HEK293 (cell line): ENCODE results near the gene CD74.

Experiments used
- CTCF ChIA-PET: fragments of 350-600 bp; formaldehyde crosslinking; extraction: SDS; loops from one replicate; lab custom pipeline; 2021; ENCODE audit warnings: antibody characterized with exemption; lab: Yijun Ruan, JAX
- POLR2A ChIA-PET: fragments of 300-600 bp; formaldehyde crosslinking; extraction: SDS; loops from one replicate; lab custom pipeline; 2020; ENCODE audit warnings: antibody characterized with exemption, inconsistent platforms; lab: Yijun Ruan, JAX
- H3K27ac ChIP-seq: fragments of 200-500 bp; sonication (Bioruptor generic); 2 replicates; pipeline ENCODE4 v1.5.1; 2014; ENCODE audit warnings: low read depth, low read length, control low read depth, inconsistent platforms; ENCODE audit errors: extremely low read depth
- H3K36me3 ChIP-seq, 2 experiments: fragments of 200-500 bp in 1 of 2; sonication (Bioruptor generic) in 1 of 2; 1 replicate in 1 of 2; 2 replicates in 1 of 2; pipeline ENCODE4 v1.5.1; 2014 to 2017; ENCODE audit warnings: inconsistent platforms in 2 of 2, low read length in 2 of 2; ENCODE audit not compliant: control insufficient read depth in 2 of 2, insufficient read depth in 1 of 2
- H3K4me1 ChIP-seq: fragments of 200-500 bp; sonication (Bioruptor generic); 2 replicates; pipeline ENCODE4 v1.5.1; 2014; ENCODE audit warnings: mild to moderate bottlenecking, low read length, inconsistent platforms; ENCODE audit not compliant: control insufficient read depth, insufficient read depth
- H3K4me3 ChIP-seq: 2 replicates; pipeline ENCODE4 v1.5.1; 2011; ENCODE audit warnings: low read depth, mild to moderate bottlenecking, control low read depth, low read length, moderate library complexity
- H3K9me3 ChIP-seq: fragments of 200-500 bp; sonication (Bioruptor generic); 2 replicates; pipeline ENCODE4 v1.5.1; 2014; ENCODE audit warnings: low read depth, low read length, inconsistent platforms; ENCODE audit not compliant: control insufficient read depth, insufficient read depth
- FEZF1 ChIP-seq: fragments of 450-650 bp; formaldehyde crosslinking; IDR thresholded peaks from 2 replicates; pipeline ENCODE4 v1.5.1; 2016; ENCODE audit warnings: missing biosample characterization, missing genetic modification characterization
- GFI1B ChIP-seq: fragments of 450-650 bp; formaldehyde crosslinking; IDR thresholded peaks from 2 replicates; pipeline ENCODE4 v1.5.1; 2016; ENCODE audit warnings: missing biosample characterization, missing genetic modification characterization
- KLF1 ChIP-seq: fragments of 450-650 bp; formaldehyde crosslinking; IDR thresholded peaks from 2 replicates; pipeline ENCODE4 v1.5.1; 2016; ENCODE audit warnings: missing biosample characterization, missing genetic modification characterization
- MYNN ChIP-seq: fragments of 450-650 bp; formaldehyde crosslinking; IDR thresholded peaks from 2 replicates; pipeline ENCODE4 v1.5.1; 2016; ENCODE audit warnings: missing biosample characterization, missing genetic modification characterization, borderline replicate concordance
- MZF1 ChIP-seq: fragments of 450-650 bp; formaldehyde crosslinking; IDR thresholded peaks from 2 replicates; pipeline ENCODE4 v1.5.1; 2017; ENCODE audit warnings: missing biosample characterization, missing genetic modification characterization, borderline replicate concordance
- SP2 ChIP-seq: fragments of 450-650 bp; formaldehyde crosslinking; IDR thresholded peaks from 2 replicates; pipeline ENCODE4 v1.5.1; 2016; ENCODE audit warnings: missing biosample characterization, missing genetic modification characterization
- ZIC2 ChIP-seq: fragments of 450-650 bp; formaldehyde crosslinking; IDR thresholded peaks from 2 replicates; pipeline ENCODE4 v1.5.1; 2016; ENCODE audit warnings: missing biosample characterization, missing genetic modification characterization
- ZNF114 ChIP-seq: fragments of 450-650 bp; formaldehyde crosslinking; IDR thresholded peaks from 2 replicates; pipeline ENCODE4 v1.5.0; 2017; ENCODE audit warnings: missing biosample characterization, missing genetic modification characterization
- ZNF133 ChIP-seq: fragments of 450-650 bp; formaldehyde crosslinking; IDR thresholded peaks from 2 replicates; pipeline ENCODE4 v1.5.1; 2016; ENCODE audit warnings: missing biosample characterization, missing genetic modification characterization
- ZNF174 ChIP-seq: fragments of 450-650 bp; formaldehyde crosslinking; IDR thresholded peaks from 2 replicates; pipeline ENCODE4 v1.5.0; 2017; ENCODE audit warnings: missing biosample characterization, mild to moderate bottlenecking, missing genetic modification characterization
- ZNF214 ChIP-seq: fragments of 450-650 bp; formaldehyde crosslinking; IDR thresholded peaks from 2 replicates; pipeline ENCODE4 v1.5.1; 2017; ENCODE audit warnings: missing biosample characterization, mild to moderate bottlenecking, missing genetic modification characterization, borderline replicate concordance
- ZNF221 ChIP-seq: fragments of 450-650 bp; formaldehyde crosslinking; IDR thresholded peaks from 2 replicates; pipeline ENCODE4 v1.5.1; 2017; ENCODE audit warnings: missing biosample characterization, missing genetic modification characterization, borderline replicate concordance
- ZNF23 ChIP-seq: fragments of 450-650 bp; formaldehyde crosslinking; IDR thresholded peaks from 2 replicates; pipeline ENCODE4 v1.5.1; 2016; ENCODE audit warnings: missing biosample characterization, missing genetic modification characterization, borderline replicate concordance
- ZNF433 ChIP-seq: fragments of 450-650 bp; formaldehyde crosslinking; IDR thresholded peaks from 2 replicates; pipeline ENCODE4 v1.5.1; 2016; ENCODE audit warnings: missing biosample characterization, missing genetic modification characterization, low read depth
- ZNF514 ChIP-seq: fragments of 450-650 bp; formaldehyde crosslinking; IDR thresholded peaks from 2 replicates; pipeline ENCODE4 v1.5.1; 2016; ENCODE audit warnings: missing biosample characterization, missing genetic modification characterization
- ZNF561 ChIP-seq: fragments of 450-650 bp; IDR thresholded peaks from 2 replicates; pipeline ENCODE4 v1.5.1; 2018; ENCODE audit warnings: missing biosample characterization, missing genetic modification characterization, borderline replicate concordance
- ZNF623 ChIP-seq: fragments of 450-650 bp; formaldehyde crosslinking; IDR thresholded peaks from 2 replicates; pipeline ENCODE4 v1.5.1; 2016; ENCODE audit warnings: missing biosample characterization, missing genetic modification characterization
- ZNF664 ChIP-seq: fragments of 450-650 bp; formaldehyde crosslinking; IDR thresholded peaks from 2 replicates; pipeline ENCODE4 v1.5.1; 2016; ENCODE audit warnings: missing biosample characterization, missing genetic modification characterization
- ZSCAN23 ChIP-seq: fragments of 450-650 bp; formaldehyde crosslinking; IDR thresholded peaks from 2 replicates; pipeline ENCODE4 v1.5.1; 2016; ENCODE audit warnings: missing biosample characterization, missing genetic modification characterization
- TF ChIP-seq, protein P1 (sequence below): fragments of 450-650 bp; formaldehyde crosslinking; IDR thresholded peaks from 2 replicates; pipeline ENCODE4 v1.5.1; 2016; ENCODE audit warnings: missing biosample characterization, missing genetic modification characterization
- TF ChIP-seq, protein P2 (sequence below): fragments of 450-650 bp; formaldehyde crosslinking; IDR thresholded peaks from 2 replicates; pipeline ENCODE4 v1.5.1; 2017; ENCODE audit warnings: missing biosample characterization, missing genetic modification characterization
- TF ChIP-seq, protein P3 (sequence below): fragments of 450-650 bp; IDR thresholded peaks from 2 replicates; pipeline ENCODE4 v1.5.1; 2018; ENCODE audit warnings: missing biosample characterization, mild to moderate bottlenecking, missing genetic modification characterization
- TF ChIP-seq, protein P4 (sequence below): fragments of 450-650 bp; formaldehyde crosslinking; IDR thresholded peaks from 2 replicates; pipeline ENCODE4 v1.5.1; 2016; ENCODE audit warnings: missing biosample characterization, missing genetic modification characterization

Gene CD74

DNA sequence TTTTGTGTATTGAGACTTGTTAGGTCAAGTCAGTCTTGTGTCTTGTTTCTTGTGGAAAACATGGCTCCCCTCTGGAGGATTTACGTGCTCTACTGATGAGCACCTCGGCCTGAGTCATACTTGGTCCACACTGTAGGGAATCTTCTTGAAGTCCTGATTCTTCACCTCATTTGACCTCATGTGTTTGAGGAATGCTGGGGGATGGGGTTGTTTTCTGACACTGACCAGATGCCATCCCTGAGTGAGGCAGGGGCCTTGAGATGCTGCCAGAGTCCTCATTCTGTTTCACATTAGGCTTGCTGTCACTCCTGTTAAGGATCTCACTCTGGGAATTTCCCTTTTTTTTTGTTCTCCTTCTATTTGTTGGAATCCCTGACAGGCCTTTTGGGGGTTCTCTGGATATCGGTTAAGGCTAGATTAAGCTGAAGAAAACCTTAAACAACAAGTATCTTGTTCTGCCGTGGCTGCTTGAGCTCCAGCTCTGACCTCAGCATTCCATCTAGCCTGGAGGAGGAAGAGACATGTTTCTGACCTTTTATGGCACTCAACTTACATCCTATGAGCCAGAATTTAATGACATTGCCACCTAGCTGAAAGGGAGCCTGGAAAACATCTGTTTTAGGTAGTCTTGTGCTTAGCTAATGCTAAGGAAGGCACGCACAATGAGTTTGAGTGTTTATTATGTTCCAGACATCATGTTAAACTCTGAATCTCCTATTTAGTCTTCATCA lies 34.6 kb downstream of the CD74 start:
- H3K27ac ChIP-seq = no peak overlapping the region

DNA sequence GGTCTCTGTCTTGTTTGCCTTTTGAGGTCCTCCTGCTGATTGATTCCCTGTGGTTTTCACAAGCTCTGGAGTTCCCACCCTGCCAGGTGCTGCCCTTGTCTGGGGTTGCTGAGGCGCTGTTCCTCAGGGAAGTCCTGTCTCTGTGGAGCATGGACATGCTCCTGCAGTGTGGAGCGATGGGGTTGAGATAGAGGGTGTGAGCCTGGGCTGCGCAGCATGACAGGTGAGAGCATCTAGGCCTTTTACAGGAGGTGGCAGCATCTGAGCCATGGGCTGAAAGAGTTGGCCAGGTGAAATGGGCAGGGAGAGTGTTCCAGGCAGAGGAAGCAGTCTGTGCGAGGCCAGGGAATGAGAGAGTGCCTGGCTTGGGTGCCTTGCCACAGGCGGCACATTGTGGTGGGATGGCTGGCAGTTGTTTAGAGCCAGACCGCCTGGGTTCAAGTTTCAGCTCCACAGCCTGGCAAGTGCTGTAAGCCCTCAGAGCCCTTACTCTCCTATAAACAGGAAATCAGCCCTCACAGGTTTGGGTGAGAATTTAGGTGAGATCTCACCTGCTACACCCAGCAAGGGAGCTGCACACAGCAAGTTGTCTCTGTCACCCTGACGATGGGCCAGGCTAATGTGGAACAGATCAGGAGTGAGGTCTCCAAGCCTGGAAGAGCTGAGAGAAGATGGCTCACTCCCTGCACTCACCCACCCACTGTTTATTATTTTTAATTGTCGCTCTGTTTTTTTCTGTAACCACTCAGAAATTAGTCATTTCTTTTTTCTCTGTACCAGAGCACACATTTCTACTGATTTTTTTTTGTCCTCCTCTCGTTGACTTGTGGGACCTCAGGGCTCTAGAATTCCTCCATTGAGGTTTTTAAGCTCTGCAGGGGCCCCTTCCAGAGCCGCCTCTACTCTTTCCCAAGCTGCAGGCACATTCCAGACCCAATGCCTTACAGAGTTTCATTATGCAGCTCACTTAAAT lies 35.6 kb downstream of the CD74 start:
- Histone ChIP-seq H3K4me3 (no peak overlapping the region), H3K4me1 (no peaks in the 10 kb centered on the region), H3K36me3 (peaks cover 44 to 100% of the 10 kb centered on the region in 2 experiments), H3K9me3 (no peaks in the 10 kb centered on the region), H3K27ac (no peak overlapping the region)
- ChIA-PET POLR2A (no interaction called here), CTCF (interaction anchor here (0.6 to 0.9 kb wide), 2 partner anchors 22 to 470 kb away, joined by 3 read pairs; no protein-coding TSS in a partner anchor)
- TF ChIP-seq, protein P1, sequence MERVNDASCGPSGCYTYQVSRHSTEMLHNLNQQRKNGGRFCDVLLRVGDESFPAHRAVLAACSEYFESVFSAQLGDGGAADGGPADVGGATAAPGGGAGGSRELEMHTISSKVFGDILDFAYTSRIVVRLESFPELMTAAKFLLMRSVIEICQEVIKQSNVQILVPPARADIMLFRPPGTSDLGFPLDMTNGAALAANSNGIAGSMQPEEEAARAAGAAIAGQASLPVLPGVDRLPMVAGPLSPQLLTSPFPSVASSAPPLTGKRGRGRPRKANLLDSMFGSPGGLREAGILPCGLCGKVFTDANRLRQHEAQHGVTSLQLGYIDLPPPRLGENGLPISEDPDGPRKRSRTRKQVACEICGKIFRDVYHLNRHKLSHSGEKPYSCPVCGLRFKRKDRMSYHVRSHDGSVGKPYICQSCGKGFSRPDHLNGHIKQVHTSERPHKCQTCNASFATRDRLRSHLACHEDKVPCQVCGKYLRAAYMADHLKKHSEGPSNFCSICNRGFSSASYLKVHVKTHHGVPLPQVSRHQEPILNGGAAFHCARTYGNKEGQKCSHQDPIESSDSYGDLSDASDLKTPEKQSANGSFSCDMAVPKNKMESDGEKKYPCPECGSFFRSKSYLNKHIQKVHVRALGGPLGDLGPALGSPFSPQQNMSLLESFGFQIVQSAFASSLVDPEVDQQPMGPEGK (tag by site-specific recombination) = no peak
- TF ChIP-seq ZIC2 (tag by site-specific recombination) = peak; percentile 57

More for the DNA sequence above, 34.6 kb downstream of the CD74 start:
- ChIA-PET POLR2A (interaction anchor here (0.5 kb wide), 1 partner anchor 26 kb away, joined by 3 read pairs; no protein-coding TSS in a partner anchor), CTCF (interaction anchor here (0.6 to 0.9 kb wide), 2 partner anchors 21 to 244 kb away, joined by 3 read pairs; no protein-coding TSS in a partner anchor)
- no peak for TF ChIP-seq ZNF433 (tag by site-specific recombination)
- TF ChIP-seq ZSCAN23 = no peak
- no peak for TF ChIP-seq ZNF221 (tag by site-specific recombination)
- TF ChIP-seq MZF1 = no peak
- no peak for TF ChIP-seq GFI1B (tag by site-specific recombination)
- no peak for TF ChIP-seq ZNF561 (tag by site-specific recombination)
- TF ChIP-seq ZNF664 = no peak
- TF ChIP-seq SP2 (tag by site-specific recombination) = no peak
- TF ChIP-seq, protein P2, sequence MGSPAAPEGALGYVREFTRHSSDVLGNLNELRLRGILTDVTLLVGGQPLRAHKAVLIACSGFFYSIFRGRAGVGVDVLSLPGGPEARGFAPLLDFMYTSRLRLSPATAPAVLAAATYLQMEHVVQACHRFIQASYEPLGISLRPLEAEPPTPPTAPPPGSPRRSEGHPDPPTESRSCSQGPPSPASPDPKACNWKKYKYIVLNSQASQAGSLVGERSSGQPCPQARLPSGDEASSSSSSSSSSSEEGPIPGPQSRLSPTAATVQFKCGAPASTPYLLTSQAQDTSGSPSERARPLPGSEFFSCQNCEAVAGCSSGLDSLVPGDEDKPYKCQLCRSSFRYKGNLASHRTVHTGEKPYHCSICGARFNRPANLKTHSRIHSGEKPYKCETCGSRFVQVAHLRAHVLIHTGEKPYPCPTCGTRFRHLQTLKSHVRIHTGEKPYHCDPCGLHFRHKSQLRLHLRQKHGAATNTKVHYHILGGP = no peak
- no peak for TF ChIP-seq ZNF623 (tag by site-specific recombination)
- TF ChIP-seq, protein P3, sequence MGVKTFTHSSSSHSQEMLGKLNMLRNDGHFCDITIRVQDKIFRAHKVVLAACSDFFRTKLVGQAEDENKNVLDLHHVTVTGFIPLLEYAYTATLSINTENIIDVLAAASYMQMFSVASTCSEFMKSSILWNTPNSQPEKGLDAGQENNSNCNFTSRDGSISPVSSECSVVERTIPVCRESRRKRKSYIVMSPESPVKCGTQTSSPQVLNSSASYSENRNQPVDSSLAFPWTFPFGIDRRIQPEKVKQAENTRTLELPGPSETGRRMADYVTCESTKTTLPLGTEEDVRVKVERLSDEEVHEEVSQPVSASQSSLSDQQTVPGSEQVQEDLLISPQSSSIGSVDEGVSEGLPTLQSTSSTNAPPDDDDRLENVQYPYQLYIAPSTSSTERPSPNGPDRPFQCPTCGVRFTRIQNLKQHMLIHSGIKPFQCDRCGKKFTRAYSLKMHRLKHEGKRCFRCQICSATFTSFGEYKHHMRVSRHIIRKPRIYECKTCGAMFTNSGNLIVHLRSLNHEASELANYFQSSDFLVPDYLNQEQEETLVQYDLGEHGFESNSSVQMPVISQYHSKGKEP (tag by site-specific recombination) = no peak
- TF ChIP-seq ZNF174 (tag by site-specific recombination) = no peak
- H3K36me3 ChIP-seq = peaks cover 44 to 100% of the 10 kb centered on the region in 2 experiments
- no peak overlapping the region for H3K4me3 ChIP-seq
- no peaks in the 10 kb centered on the region for H3K4me1 ChIP-seq
- no peaks in the 10 kb centered on the region for H3K9me3 ChIP-seq

DNA sequence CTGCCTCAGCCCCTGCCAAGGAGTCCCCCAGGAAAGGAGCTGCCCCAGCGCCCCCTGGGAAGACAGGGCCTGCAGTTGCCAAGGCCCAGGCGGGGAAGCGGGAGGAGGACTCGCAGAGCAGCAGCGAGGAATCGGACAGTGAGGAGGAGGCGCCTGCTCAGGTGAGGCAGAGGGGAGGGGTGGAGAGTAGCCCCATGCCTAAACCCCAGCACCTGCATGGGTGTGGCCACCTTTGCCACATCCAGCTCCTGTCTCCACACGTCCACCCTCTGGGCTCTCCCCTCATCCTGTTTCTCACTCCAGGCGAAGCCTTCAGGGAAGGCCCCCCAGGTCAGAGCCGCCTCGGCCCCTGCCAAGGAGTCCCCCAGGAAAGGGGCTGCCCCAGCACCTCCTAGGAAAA lies 38.1 kb downstream of the CD74 start:
- Histone ChIP-seq H3K27ac (no peak overlapping the region), H3K4me3 (no peak overlapping the region), H3K9me3 (no peaks in the 10 kb centered on the region), H3K36me3 (peaks cover 54 to 99% of the 10 kb centered on the region in 2 experiments), H3K4me1 (no peaks in the 10 kb centered on the region)
- POLR2A ChIA-PET = no interaction called here
- CTCF ChIA-PET = interaction anchor here (0.7 kb wide), 1 partner anchor 102 kb away, joined by 3 read pairs; no protein-coding TSS in a partner anchor
- no peak for TF ChIP-seq ZNF114 (tag by site-specific recombination)
- no peak for TF ChIP-seq MYNN (tag by site-specific recombination)
- TF ChIP-seq KLF1 (tag by site-specific recombination) = no peak
- TF ChIP-seq, protein P4, sequence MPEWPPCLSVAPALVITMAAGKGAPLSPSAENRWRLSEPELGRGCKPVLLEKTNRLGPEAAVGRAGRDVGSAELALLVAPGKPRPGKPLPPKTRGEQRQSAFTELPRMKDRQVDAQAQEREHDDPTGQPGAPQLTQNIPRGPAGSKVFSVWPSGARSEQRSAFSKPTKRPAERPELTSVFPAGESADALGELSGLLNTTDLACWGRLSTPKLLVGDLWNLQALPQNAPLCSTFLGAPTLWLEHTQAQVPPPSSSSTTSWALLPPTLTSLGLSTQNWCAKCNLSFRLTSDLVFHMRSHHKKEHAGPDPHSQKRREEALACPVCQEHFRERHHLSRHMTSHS (tag by site-specific recombination) = no peak
- no peak for TF ChIP-seq FEZF1 (tag by site-specific recombination)
- TF ChIP-seq ZNF133 = no peak
- TF ChIP-seq ZNF23 (tag by site-specific recombination) = no peak
- TF ChIP-seq ZNF514 (tag by site-specific recombination) = no peak
- TF ChIP-seq ZNF214 = no peak
